ENCODE measurements around the gene KLRK1.

DNA sequence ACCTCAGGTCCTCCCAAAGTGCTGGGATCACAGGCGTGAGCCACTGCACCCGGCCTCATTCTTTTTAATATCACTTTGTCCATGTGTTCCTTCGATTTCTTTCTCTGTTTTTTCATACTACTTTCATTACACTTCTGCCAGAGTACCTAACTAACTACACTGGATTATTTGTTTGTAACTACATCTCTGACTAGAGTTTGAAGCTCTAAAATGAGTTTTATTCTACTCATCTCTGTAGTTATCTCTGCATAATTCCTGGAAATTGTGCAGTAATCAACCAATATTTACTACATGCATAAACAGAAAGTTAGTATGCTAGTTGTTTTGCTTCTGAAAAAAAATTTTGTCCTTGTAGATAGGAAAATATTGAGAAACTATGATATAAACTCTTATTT lies 15.2 kb downstream of the KLRK1 start:
- TF ChIP-seq, protein P1, sequence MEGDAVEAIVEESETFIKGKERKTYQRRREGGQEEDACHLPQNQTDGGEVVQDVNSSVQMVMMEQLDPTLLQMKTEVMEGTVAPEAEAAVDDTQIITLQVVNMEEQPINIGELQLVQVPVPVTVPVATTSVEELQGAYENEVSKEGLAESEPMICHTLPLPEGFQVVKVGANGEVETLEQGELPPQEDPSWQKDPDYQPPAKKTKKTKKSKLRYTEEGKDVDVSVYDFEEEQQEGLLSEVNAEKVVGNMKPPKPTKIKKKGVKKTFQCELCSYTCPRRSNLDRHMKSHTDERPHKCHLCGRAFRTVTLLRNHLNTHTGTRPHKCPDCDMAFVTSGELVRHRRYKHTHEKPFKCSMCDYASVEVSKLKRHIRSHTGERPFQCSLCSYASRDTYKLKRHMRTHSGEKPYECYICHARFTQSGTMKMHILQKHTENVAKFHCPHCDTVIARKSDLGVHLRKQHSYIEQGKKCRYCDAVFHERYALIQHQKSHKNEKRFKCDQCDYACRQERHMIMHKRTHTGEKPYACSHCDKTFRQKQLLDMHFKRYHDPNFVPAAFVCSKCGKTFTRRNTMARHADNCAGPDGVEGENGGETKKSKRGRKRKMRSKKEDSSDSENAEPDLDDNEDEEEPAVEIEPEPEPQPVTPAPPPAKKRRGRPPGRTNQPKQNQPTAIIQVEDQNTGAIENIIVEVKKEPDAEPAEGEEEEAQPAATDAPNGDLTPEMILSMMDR (IDR thresholded peaks at IDR 0.05), result no peak
- no peak for TF ChIP-seq EZH2 (IDR thresholded peaks at IDR 0.05; ENCODE audit: borderline replicate concordance, insufficient read depth, low read depth, low read length, poor library complexity, severe bottlenecking)
